GOT3 (cell line): ENCODE measurements around the gene KLHL4.
"Not testable (repeated sequence)": the region's sequence is repeated elsewhere in the genome, so short reads cannot be mapped to it uniquely, and the experiment has no call there.

Experiments
- DNase-seq: peaks from one replicate; lab custom pipeline; 2025; ENCODE audit warnings: mixed read lengths; lab: John Stamatoyannopoulos, UW

Gene KLHL4

DNA sequence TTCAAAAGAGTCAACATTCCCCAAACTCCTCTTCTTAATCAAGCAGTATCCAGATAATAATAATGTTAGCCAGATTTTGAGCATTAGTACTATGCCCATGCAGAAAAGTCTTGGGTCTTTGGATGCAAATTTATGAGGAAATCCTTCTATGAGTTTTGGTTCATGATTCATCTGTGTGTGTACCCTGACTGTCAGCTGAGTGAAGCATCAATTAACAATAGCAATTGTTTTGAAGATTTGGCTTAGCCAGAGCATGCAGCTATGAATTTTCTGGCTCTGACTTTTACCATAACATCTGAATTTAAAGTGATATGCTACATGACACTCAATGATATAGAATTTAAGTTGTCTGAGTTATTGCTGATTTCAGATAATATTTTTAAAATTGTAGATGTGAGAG lies 145.8 kb downstream of the KLHL4 start:
- DNase-seq, result no peak

DNA sequence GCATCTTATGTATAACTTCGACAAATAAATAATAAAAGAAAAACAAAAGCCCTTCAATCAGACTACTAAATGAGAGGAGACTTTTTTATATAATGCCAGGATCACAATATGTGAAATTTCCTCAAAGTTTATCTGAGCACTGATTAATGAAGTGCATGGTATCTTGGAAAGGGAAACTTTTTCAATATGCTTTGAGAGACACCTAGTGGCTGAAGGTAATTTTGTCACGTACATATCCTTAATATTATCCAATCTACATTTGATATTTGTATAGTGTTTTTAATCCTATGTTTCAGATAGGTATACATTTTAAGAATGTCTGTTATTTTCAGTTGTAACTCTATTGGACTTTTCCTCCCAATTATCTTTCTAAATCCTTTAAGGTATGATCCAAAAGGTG lies 146.8 kb downstream of the KLHL4 start:
- no peak for DNase-seq

DNA sequence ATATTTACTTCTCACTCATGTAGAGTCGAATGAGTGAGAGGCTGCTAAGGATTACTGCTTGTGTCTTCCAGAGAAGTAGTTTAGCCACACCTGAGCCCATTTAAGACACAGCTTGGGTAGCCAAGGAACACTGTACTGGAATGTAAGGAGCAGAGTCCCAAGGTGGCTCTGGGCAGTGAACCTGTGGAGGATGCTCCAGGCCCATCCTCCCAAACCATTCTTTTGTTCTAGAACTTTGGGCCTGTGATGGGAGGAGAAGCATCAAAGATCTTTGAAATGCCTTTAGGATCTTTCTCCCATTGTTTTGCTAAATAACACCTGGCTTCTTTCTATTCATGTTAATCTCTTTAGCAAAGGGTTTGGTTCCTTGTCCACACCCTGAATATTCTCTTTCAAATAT lies 162.2 kb downstream of the KLHL4 start:
- DNase-seq, result no peak

DNA sequence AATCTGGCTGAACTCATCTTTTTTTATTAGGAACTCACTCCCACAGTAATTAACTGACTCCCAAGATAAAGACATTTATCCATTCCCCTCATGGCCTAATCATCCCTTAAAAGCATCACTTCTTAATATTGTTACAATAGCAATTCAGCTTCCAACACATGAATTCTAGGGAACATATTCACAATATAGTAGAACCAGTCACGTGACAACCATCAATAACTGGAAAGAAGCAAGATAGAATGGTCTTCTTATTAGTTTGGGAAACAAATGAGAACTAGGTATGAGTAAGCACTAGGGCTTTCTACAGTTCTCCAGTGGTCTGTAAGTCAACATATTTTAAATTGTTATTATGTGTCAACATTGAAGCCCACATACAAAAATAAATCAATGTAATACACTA lies 170.1 kb downstream of the KLHL4 start:
- DNase-seq, result no peak

DNA sequence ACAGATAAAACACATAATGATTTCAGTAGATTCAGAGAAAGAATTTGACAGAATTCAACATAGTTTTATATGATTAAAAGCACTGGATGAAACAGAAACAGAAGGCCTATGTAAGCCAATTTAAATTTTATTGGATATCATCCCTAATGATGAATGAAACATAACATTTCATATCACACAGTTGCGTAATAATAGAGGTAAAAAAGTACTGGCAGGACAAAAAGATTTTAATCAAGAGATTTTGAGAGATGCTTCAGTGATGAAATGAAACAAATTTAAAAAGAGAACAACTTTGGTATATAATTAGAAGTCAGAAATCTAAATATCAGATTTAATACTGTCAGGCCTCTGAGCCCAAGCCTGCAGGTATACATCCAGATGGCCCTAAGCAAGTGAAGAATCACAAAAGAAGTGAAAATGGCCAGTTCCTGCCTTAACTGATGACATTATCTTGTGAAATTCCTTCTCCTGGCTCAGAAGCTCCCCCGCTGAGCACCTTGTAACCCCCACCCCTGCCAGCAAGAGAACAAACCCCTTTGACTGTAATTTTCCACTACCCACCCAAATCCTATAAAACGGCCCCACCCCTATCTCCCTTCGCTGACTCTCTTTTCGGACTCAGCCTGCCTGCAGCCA lies 170.6 kb downstream of the KLHL4 start:
- DNase-seq, result not testable (repeated sequence)

DNA sequence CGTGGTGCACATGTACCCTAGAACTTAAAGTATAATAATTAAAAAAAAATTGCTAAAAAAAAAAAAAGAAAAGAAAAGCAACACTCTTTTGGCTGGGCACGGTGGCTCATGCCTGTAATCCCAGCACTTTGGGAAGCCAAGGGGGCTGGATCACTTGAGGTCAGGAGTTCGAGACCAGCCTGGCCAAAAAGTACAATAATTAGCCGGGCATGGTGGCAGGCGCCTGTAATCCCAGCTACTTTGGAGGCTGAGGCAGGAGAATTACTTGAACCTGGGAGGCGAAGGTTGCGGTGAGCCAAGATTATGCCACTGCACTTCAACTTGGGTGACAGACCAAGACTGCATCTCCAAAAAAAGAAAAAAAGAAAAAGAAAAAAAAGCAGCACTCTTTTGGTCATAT lies 171.6 kb downstream of the KLHL4 start:
- not testable (repeated sequence) for DNase-seq

DNA sequence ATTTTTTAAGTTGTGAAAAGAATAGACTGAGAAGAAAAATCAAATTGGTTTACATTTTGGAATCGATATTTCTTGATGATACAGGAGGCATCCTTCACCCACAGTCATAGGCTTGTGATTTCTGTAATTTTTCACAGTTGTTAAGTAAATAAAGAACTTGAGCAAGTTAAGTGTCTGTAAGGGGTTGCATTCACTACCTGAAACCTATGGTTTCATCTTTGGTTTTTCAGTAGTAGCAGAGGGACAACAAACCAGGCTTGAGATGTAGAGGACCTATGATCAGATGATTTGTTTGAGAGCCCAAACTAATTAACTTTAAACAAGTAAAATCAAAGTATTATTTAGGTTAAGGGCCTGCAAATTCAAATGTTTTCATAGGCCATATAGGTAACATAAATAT lies 175.6 kb downstream of the KLHL4 start:
- no peak for DNase-seq

DNA sequence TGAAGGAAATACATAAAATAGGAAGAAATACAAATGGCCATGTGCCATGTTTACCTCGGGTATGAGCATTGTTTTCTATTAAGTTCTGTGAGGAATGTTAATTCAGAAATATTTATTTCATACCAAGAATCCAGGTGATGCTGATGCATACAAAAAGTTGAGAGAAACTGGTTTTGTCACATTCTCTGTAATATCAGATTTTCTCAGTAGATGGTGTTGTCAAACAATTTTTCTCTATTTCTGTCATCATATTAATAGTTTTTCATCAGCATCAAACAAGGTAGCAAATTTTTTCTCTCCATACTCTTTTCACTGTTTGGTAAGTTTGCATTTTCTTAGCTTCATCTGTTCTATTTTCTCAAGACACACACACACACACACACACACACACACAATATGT lies 179.8 kb downstream of the KLHL4 start:
- no peak for DNase-seq

DNA sequence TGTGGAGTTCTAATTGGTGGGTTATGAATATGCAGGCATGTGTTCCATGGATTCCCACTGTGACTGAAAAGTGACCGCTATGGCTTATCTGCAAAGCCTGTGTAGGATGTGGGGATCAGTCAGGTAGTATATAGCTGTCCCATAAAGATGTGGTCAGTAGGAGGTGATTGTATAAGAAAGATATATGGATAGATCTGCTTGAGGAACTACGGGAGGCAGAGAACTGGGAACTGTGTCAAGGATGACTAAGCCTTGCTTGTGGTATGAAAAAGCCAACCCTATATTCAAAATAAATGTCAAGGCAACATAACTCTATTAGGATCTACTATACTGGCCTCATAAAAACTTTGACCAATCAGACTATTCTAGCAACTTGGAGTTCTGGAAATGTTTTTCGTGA lies 185.2 kb downstream of the KLHL4 start:
- no peak for DNase-seq

DNA sequence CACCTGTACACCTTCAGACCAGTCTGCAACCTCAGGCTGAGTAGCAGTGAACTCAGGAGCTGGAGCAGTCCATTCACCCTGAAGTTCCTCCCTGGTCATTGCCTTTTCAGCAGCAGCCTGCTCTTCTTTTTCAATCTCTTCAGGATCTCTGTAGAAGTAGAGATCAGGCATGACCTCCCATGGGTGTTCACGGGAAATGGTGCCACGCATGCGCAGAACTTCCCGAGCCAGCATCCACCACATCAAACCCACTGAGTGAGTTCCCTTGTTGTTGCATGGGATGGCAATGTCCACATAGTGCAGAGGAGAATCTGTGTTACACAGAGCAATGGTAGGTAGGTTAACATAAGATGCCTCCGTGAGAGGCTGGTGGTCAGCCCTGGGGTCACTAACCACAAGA lies 185.9 kb downstream of the KLHL4 start:
- DNase-seq, result not testable (repeated sequence)

DNA sequence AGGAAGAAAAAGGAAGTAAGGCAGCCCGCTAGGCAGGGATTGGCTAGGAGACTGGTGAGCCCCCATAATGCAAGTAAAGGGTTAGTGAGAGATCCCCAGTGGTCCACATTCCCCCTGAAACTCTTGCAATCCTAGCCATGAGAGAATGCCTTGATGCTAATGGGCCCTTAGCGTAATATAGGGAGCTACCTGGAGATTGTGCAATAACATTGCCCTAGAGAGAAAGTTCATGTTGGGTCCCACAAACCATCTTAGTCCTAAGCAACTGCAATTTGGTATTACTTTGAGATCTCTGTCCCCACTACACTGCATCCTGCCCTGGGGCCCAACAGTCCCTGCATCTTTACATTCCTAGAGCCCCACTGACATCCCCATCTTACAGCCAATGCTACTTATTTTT lies 188.5 kb downstream of the KLHL4 start:
- DNase-seq, result no peak

DNA sequence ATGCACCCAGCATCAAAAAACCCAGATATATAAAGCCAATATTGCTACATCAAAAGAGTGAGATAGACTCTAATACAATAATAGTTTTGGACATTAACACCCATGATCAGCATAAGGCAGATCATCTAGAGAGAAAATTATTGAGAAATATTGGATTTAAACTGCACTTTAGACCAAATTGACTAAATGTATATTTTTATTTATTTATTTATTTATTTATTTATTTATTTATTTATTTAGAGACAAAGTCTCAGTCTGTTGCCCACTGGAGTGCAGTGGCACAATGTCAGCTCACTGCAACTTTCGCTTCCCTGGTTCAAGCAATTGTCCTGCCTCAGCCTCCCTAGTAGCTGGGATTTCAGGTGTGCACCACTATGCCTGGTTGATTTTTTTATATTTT lies 193.0 kb downstream of the KLHL4 start:
- no peak for DNase-seq
